ENCODE measurements around the gene ATIC.

DNA sequence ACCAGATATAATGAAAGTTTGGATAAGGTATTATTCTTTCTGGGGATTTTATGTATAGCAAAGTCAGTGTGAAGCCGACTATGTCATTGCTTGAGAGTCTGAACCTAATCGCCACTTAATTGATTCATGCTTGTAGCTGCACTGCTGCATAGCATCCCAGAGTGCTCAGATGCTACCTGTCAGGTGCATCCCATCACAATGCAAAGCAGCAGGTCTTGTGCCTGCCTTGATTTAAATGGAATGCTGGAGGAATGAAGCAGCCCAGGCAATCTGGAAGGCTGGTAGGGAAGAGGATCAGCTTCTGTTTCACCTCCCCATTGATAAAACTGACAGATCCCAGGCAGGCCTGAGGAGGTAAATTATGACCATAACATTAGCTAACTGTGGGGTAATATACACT is 40.4 kb upstream of the ATIC start:
- TF ChIP-seq, protein P1, sequence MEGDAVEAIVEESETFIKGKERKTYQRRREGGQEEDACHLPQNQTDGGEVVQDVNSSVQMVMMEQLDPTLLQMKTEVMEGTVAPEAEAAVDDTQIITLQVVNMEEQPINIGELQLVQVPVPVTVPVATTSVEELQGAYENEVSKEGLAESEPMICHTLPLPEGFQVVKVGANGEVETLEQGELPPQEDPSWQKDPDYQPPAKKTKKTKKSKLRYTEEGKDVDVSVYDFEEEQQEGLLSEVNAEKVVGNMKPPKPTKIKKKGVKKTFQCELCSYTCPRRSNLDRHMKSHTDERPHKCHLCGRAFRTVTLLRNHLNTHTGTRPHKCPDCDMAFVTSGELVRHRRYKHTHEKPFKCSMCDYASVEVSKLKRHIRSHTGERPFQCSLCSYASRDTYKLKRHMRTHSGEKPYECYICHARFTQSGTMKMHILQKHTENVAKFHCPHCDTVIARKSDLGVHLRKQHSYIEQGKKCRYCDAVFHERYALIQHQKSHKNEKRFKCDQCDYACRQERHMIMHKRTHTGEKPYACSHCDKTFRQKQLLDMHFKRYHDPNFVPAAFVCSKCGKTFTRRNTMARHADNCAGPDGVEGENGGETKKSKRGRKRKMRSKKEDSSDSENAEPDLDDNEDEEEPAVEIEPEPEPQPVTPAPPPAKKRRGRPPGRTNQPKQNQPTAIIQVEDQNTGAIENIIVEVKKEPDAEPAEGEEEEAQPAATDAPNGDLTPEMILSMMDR (IDR thresholded peaks at IDR 0.05): no peak
- TF ChIP-seq RFX5 (IDR thresholded peaks at IDR 0.05) (no peak), NFE2L2 (conservative IDR thresholded peaks at IDR 0.05; ENCODE audit: low read length) (no peak), CEBPB (IDR thresholded peaks at IDR 0.05) (no peak), POLR2A (IDR thresholded peaks at IDR 0.05; ENCODE audit: low read length) (no peak), SREBF2 (IDR thresholded peaks at IDR 0.05) (no peak), JUN (IDR thresholded peaks at IDR 0.05) (no peak), BHLHE40 (IDR thresholded peaks at IDR 0.05; ENCODE audit: low read depth, low read length) (no peak), TP53 (CRISPR knock-in tag; IDR thresholded peaks at IDR 0.05) (no peak)
- TF ChIP-seq, protein P2, sequence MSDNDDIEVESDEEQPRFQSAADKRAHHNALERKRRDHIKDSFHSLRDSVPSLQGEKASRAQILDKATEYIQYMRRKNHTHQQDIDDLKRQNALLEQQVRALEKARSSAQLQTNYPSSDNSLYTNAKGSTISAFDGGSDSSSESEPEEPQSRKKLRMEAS (IDR thresholded peaks at IDR 0.05): no peak

Data from A549 (cell line).